ENCODE data around the gene FEM1B.

DNA sequence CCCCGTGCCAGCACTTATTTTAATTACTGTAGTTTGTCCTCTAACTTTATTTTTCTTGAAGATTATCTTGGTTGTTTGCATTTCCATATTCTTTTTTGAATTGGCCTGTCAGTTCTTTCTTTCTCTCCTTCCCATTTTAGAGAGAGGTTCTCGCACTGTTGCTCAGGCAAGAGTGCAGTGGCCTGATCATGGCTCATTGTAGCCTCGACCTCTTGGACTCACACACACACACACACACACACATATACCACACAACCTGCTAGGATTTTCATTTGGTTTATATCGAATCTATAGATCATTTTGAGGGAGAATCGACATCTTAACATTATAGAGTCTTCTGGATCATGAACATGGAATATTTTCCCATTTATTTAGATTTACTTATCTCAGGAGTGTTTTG lies 8.7 kb downstream of the FEM1B start:
- TF ChIP-seq, protein P1, sequence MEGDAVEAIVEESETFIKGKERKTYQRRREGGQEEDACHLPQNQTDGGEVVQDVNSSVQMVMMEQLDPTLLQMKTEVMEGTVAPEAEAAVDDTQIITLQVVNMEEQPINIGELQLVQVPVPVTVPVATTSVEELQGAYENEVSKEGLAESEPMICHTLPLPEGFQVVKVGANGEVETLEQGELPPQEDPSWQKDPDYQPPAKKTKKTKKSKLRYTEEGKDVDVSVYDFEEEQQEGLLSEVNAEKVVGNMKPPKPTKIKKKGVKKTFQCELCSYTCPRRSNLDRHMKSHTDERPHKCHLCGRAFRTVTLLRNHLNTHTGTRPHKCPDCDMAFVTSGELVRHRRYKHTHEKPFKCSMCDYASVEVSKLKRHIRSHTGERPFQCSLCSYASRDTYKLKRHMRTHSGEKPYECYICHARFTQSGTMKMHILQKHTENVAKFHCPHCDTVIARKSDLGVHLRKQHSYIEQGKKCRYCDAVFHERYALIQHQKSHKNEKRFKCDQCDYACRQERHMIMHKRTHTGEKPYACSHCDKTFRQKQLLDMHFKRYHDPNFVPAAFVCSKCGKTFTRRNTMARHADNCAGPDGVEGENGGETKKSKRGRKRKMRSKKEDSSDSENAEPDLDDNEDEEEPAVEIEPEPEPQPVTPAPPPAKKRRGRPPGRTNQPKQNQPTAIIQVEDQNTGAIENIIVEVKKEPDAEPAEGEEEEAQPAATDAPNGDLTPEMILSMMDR (conservative IDR thresholded peaks at IDR 0.05; ENCODE audit: low read length), result no peak
- TF ChIP-seq EZH2phosphoT487 (IDR thresholded peaks at IDR 0.05; ENCODE audit: borderline replicate concordance, low read depth, low read length), result no peak

All from OCI-LY7 (cell line).